ENCODE results near the gene TMEFF1.

TMEFF1 gene

DNA sequence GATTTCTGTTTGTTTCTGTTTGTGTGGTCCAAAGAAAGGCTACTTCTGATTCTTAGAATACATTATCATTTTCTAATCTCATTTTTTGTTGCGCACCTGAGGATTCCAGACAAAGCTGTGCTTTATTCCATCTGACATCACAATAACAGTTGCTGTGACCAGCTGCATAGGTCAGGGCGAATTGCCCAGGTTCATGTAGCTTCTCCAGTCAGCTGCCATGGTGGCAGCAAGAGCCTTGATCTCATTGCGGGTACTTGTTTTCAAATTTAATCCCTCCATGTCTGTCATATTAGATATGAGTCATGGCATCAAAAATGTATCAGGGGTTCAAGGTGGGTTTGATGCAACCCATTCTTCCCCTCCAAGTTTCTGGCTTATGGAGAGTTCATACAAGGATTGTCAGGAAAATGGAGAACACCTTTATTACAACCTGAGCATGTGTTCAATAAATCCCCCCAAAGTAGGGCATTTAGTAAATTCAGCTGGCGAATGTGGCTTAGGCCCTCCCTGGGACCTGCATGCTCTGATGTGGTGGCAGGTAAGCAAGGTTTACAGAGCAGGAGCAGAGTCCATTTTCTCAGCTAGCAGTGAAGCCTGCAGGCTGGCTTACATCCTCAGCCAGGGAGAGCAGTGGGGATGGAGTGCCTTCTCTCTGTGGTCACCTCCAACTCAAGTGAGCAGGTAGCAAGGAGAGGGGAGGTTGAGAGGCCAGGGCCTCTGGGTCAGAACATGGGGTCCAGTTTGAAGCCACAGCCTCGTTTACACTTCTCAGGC, 118.9 kb downstream of the TMEFF1 start:
- Histone ChIP-seq H3K9me3 (ENCODE audit: control insufficient read depth, insufficient read depth, low read length) (no peaks in the 10 kb centered on the region), H3K4me3 (ENCODE audit: low read depth, low read length) (no peak overlapping the region), H3K27ac (ENCODE audit: low read depth, low read length) (no peak overlapping the region), H3K4me1 (ENCODE audit: control insufficient read depth, insufficient read depth, low read length) (peaks cover 4% of the 10 kb centered on the region; the same call in 1 of the 2 replicates), H3K27me3 (ENCODE audit: control insufficient read depth, insufficient read depth, low read length) (no peaks in the 10 kb centered on the region), H3K9ac (ENCODE audit: low read depth, low read length) (no peak overlapping the region), H3K36me3 (ENCODE audit: control insufficient read depth, insufficient read depth, low read length) (peaks cover 16% of the 10 kb centered on the region)

DNA sequence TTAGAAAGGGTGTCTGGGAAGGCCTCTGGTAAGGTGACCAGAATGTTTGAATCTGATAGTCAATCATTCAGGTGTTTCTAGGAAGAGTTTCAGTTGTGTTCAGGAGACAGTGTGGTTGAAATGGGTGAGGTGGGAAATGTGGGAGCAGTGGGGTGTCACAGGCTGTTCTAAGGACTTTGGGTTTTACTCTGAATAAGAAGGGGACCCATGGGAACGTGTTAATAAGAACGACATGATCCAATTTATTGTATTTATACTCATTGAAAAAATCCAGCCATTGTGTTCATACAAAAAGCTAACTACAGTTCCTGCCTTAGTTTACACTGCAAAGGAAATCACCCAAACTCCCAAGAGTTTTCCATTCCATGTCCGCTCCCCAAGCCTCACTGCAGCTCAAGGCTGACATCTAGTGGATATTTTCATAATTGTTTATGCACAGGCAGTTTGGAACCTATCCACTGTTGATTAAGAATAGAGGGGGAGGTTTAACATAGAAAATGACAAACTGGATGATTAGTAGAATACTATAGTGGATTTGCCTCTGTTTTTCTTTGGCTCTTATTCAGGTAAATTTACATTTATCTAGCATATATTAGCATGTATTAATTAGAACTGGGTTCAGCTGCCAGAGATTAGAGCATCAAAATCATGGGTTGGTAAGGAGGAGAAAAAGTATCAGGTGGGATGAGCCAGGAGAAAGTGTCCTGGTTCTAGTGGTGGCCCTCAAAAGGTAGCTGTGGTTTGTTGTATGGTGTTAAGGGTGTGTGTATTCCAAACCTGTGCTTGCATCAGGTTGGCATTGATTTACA, 122.6 kb downstream of the TMEFF1 start:
- Histone ChIP-seq H3K4me3 (ENCODE audit: low read depth, low read length) (no peak overlapping the region), H3K9me3 (ENCODE audit: control insufficient read depth, insufficient read depth, low read length) (no peaks in the 10 kb centered on the region), H3K4me1 (ENCODE audit: control insufficient read depth, insufficient read depth, low read length) (peaks cover 16% of the 10 kb centered on the region), H3K9ac (ENCODE audit: low read depth, low read length) (no peak overlapping the region), H3K27ac (ENCODE audit: low read depth, low read length) (no peak overlapping the region), H3K36me3 (ENCODE audit: control insufficient read depth, insufficient read depth, low read length) (no peaks in the 10 kb centered on the region), H3K27me3 (ENCODE audit: control insufficient read depth, insufficient read depth, low read length) (no peaks in the 10 kb centered on the region)

DNA sequence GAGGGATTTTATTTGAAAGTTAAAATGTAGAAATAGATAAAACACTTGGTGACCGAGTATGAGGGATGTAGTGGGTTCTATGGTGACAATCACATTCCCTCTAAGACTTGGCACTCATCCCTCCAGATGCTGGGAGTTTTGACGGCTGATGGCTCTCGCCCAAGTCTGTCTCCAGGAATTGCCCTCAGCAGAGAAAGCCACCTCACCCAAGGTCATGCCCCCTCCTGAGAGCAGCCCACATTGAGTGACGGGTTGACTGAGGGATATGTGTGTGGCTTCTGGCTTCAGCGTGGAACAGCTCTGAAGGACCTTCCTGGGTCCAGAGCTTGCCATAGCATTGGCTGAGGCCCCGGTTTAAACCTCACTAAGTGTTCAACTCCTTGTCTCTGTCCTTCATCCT, 124.3 kb downstream of the TMEFF1 start:
- Histone ChIP-seq H3K9ac (ENCODE audit: low read depth, low read length) (no peak overlapping the region), H3K36me3 (ENCODE audit: control insufficient read depth, insufficient read depth, low read length) (no peaks in the 10 kb centered on the region), H3K4me3 (ENCODE audit: low read depth, low read length) (no peak overlapping the region), H3K27me3 (ENCODE audit: control insufficient read depth, insufficient read depth, low read length) (no peaks in the 10 kb centered on the region), H3K9me3 (ENCODE audit: control insufficient read depth, insufficient read depth, low read length) (no peaks in the 10 kb centered on the region), H3K4me1 (ENCODE audit: control insufficient read depth, insufficient read depth, low read length) (peaks cover 20% of the 10 kb centered on the region), H3K27ac (ENCODE audit: low read depth, low read length) (no peak overlapping the region)

DNA sequence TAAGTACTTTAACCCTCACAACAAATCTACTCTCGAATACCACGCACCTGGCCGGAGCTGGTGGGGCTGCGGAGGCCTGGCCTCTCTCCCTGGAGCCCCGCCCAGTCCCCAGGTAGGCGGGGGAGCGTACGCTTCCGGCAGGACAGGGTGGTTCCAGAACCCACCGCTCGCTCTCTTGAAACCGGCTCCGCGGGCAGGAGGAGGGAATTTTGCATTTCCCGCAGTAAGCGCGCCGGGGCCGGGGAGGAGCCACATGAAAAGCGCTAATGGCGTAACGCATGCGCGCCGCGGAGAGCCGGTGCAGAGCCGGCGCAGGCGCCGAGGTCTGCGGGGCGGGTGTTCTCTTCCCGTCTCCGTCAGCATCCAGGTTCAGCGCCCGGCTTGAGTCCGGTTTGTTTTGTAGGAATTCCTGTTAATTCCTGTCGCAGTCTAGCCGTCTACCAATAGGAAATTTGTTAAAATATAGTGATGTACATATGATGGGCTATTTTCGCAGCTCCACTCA, 125.7 kb downstream of the TMEFF1 start:
- peak overlapping the region; percentile 71 for H3K4me3 ChIP-seq (ENCODE audit: low read depth, low read length)
- H3K36me3 ChIP-seq (ENCODE audit: control insufficient read depth, insufficient read depth, low read length): no peaks in the 10 kb centered on the region
- H3K27me3 ChIP-seq (ENCODE audit: control insufficient read depth, insufficient read depth, low read length): no peaks in the 10 kb centered on the region
- peak overlapping the region; percentile 69 for H3K27ac ChIP-seq (ENCODE audit: low read depth, low read length)
- H3K9ac ChIP-seq (ENCODE audit: low read depth, low read length): peak overlapping the region; percentile 69
- H3K4me1 ChIP-seq (ENCODE audit: control insufficient read depth, insufficient read depth, low read length): peaks cover 24% of the 10 kb centered on the region
- H3K9me3 ChIP-seq (ENCODE audit: control insufficient read depth, insufficient read depth, low read length): no peaks in the 10 kb centered on the region

DNA sequence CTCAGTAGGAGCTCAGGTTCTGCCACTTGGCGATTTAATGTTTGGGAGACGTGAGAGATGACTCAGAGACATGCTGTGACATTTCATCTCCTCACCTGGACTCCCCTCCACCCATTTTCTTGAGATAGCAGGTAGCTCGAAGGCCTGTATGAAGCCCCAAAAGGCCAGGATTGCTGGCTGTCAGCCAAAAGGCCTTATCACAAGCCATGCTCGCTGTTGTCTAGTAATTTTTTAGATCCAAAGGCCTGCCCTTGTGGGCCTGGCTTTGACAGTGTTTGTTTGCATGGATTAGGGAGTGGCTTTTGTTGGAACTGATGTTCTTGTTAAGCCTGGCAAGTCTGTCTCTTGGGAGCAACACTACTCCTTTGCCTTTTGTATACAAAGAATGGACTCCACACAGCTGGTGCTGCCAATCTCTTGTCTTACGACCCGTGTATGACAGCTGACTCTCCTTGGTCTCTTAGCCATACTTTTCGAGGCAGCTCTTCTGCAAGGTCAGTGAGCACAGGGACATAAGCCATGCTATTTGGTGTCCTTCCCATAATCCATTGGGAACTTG, 127.7 kb downstream of the TMEFF1 start:
- H3K27me3 ChIP-seq (ENCODE audit: control insufficient read depth, insufficient read depth, low read length): no peaks in the 10 kb centered on the region
- no peaks in the 10 kb centered on the region for H3K9me3 ChIP-seq (ENCODE audit: control insufficient read depth, insufficient read depth, low read length)
- no peak overlapping the region for H3K9ac ChIP-seq (ENCODE audit: low read depth, low read length)
- no peak overlapping the region for H3K27ac ChIP-seq (ENCODE audit: low read depth, low read length)
- H3K36me3 ChIP-seq (ENCODE audit: control insufficient read depth, insufficient read depth, low read length): no peaks in the 10 kb centered on the region
- peaks cover 21% of the 10 kb centered on the region for H3K4me1 ChIP-seq (ENCODE audit: control insufficient read depth, insufficient read depth, low read length)
- no peak overlapping the region for H3K4me3 ChIP-seq (ENCODE audit: low read depth, low read length)

DNA sequence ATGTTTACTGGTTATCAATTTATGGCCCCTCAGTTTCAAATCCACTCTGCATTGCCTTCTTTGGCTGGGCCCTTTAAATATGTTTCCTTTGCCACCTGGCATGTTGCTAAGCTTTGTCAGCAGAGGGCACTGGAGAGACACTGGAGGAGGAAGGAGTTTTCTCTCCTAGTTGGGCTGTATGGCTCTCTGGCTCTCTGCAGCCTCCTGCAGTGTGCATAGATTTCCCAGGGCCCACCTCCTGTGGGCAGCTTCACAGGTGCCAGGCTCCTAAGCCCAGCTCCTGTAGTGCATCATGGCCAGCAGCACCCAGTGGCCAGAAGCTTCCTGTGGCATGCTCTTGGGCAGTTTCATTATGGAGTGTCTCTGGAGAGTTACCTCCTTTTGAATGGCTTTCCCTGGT, 128.3 kb downstream of the TMEFF1 start:
- H3K9me3 ChIP-seq (ENCODE audit: control insufficient read depth, insufficient read depth, low read length): no peaks in the 10 kb centered on the region
- H3K4me1 ChIP-seq (ENCODE audit: control insufficient read depth, insufficient read depth, low read length): peaks cover 21% of the 10 kb centered on the region
- H3K27me3 ChIP-seq (ENCODE audit: control insufficient read depth, insufficient read depth, low read length): no peaks in the 10 kb centered on the region
- H3K36me3 ChIP-seq (ENCODE audit: control insufficient read depth, insufficient read depth, low read length): no peaks in the 10 kb centered on the region
- no peak overlapping the region for H3K9ac ChIP-seq (ENCODE audit: low read depth, low read length)
- no peak overlapping the region for H3K4me3 ChIP-seq (ENCODE audit: low read depth, low read length)
- H3K27ac ChIP-seq (ENCODE audit: low read depth, low read length): no peak overlapping the region

DNA sequence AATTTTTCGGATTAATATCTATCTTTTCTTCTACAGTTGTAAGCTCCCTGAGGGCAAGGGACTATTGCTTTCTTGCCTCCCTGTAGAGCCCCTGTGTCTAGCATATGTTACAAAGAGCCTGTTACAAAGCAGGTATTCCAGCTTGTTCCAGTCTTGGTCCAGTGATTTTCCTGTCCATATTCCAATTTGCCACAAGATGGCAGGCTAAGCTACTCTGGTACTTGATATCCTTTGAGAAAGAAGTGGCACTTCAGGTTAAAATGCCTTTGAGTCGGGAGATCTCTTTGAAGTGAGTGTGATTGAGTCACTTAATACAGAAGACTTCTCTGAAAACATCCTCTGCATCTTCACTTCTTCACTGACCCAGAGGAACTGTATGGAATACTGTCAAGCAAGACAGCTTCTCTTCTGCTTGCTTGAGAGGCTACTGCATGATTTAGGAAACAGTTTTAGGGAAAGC, 129.4 kb downstream of the TMEFF1 start:
- Histone ChIP-seq H3K36me3 (ENCODE audit: control insufficient read depth, insufficient read depth, low read length) (no peaks in the 10 kb centered on the region), H3K4me1 (ENCODE audit: control insufficient read depth, insufficient read depth, low read length) (peaks cover 21% of the 10 kb centered on the region), H3K9ac (ENCODE audit: low read depth, low read length) (no peak overlapping the region), H3K27me3 (ENCODE audit: control insufficient read depth, insufficient read depth, low read length) (no peaks in the 10 kb centered on the region), H3K4me3 (ENCODE audit: low read depth, low read length) (no peak overlapping the region), H3K9me3 (ENCODE audit: control insufficient read depth, insufficient read depth, low read length) (no peaks in the 10 kb centered on the region), H3K27ac (ENCODE audit: low read depth, low read length) (no peak overlapping the region)

DNA sequence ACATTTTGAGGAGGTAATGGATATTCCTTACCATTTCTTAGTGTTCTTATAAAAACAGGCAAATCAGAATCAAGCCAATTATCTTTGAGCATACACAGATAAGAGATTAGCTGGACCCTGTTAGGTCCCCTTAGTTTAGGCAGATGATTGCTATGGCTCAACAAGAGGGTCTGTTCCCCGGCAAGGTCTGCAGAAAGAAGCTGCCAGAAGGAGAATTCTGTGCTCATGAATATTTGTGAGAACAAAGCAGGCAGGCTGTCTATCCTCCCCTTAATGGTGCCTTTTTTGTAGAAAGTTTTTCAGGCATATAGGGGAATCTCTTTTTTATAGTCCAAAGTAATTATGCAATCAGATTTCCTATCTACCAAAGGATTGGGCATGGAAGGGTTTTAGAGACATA, 132.5 kb downstream of the TMEFF1 start:
- Histone ChIP-seq H3K27me3 (ENCODE audit: control insufficient read depth, insufficient read depth, low read length) (no peaks in the 10 kb centered on the region), H3K36me3 (ENCODE audit: control insufficient read depth, insufficient read depth, low read length) (no peaks in the 10 kb centered on the region), H3K4me1 (ENCODE audit: control insufficient read depth, insufficient read depth, low read length) (peaks cover 9% of the 10 kb centered on the region), H3K9me3 (ENCODE audit: control insufficient read depth, insufficient read depth, low read length) (no peaks in the 10 kb centered on the region), H3K9ac (ENCODE audit: low read depth, low read length) (no peak overlapping the region), H3K4me3 (ENCODE audit: low read depth, low read length) (no peak overlapping the region), H3K27ac (ENCODE audit: low read depth, low read length) (no peak overlapping the region)

DNA sequence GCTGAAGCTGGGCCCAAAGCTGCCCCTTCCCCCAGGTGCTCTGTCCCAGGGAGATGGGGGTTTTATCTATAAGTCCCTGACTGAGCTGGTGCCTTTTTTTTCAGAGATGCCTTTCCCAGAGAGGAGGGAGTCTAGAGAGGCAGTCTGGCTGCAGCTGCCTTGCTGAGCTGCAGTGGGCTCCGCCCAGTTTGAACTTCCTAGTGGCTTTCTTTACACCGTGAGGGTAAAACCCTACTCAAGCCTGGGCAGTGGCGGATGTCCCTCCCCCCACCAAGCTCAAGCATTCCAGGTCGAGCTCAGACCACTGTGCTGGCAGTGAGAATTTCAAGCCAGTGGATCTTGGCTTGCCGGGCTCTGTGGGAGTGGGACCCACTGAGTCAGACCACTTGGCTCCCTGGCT, 146.2 kb downstream of the TMEFF1 start:
- Histone ChIP-seq H3K9me3 (ENCODE audit: control insufficient read depth, insufficient read depth, low read length) (no peaks in the 10 kb centered on the region), H3K9ac (ENCODE audit: low read depth, low read length) (no peak overlapping the region), H3K27ac (ENCODE audit: low read depth, low read length) (no peak overlapping the region), H3K4me1 (ENCODE audit: control insufficient read depth, insufficient read depth, low read length) (no peaks in the 10 kb centered on the region), H3K4me3 (ENCODE audit: low read depth, low read length) (no peak overlapping the region), H3K27me3 (ENCODE audit: control insufficient read depth, insufficient read depth, low read length) (no peaks in the 10 kb centered on the region), H3K36me3 (ENCODE audit: control insufficient read depth, insufficient read depth, low read length) (no peaks in the 10 kb centered on the region)

DNA sequence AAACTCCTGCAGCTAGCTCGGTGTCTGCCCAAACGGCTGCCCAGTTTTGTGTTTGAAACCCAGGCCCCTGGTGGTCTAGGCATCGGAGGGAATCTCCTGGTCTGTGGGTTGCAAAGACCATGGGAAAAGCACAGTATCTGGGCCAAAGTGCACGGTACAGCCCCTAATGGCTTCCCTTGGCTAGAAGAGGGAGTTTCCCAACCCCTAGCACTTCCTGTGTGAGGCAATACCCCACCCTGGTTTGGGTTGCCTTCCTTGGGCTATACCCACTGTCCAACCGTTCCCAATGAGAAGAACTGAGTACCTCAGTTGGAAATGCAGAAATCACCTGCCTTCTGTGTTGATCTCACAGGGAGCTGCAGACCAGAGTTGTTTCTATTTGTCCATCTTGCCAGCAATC, 146.7 kb downstream of the TMEFF1 start:
- H3K4me1 ChIP-seq (ENCODE audit: control insufficient read depth, insufficient read depth, low read length): no peaks in the 10 kb centered on the region
- H3K9me3 ChIP-seq (ENCODE audit: control insufficient read depth, insufficient read depth, low read length): no peaks in the 10 kb centered on the region
- H3K27ac ChIP-seq (ENCODE audit: low read depth, low read length): no peak overlapping the region
- H3K4me3 ChIP-seq (ENCODE audit: low read depth, low read length): no peak overlapping the region
- no peak overlapping the region for H3K9ac ChIP-seq (ENCODE audit: low read depth, low read length)
- no peaks in the 10 kb centered on the region for H3K27me3 ChIP-seq (ENCODE audit: control insufficient read depth, insufficient read depth, low read length)
- H3K36me3 ChIP-seq (ENCODE audit: control insufficient read depth, insufficient read depth, low read length): no peaks in the 10 kb centered on the region

DNA sequence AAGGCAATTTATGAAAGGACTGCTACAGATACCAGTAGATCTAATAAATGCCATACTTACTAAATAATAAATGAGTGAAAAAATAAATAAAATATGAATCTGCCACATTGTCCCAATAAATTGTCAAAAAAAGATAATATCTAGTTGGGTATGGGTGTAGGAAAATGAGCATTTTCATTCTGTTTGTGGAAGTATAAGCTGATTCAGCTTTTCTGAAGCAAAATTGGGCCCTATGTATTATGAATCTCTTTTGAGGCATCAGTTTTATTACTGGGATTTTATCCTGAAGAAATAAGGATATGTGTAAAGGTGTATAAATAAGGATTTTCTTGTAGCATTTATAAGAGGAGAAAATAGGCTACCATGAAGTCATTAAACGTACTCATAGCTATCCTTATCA, 151.0 kb downstream of the TMEFF1 start:
- no peaks in the 10 kb centered on the region for H3K36me3 ChIP-seq (ENCODE audit: control insufficient read depth, insufficient read depth, low read length)
- no peaks in the 10 kb centered on the region for H3K4me1 ChIP-seq (ENCODE audit: control insufficient read depth, insufficient read depth, low read length)
- H3K9ac ChIP-seq (ENCODE audit: low read depth, low read length): no peak overlapping the region
- no peaks in the 10 kb centered on the region for H3K27me3 ChIP-seq (ENCODE audit: control insufficient read depth, insufficient read depth, low read length)
- no peaks in the 10 kb centered on the region for H3K9me3 ChIP-seq (ENCODE audit: control insufficient read depth, insufficient read depth, low read length)
- H3K27ac ChIP-seq (ENCODE audit: low read depth, low read length): no peak overlapping the region
- no peak overlapping the region for H3K4me3 ChIP-seq (ENCODE audit: low read depth, low read length)

Data from HUES48 (cell line).